Small intestine (tissue), 7 donors: ENCODE measurements around the gene ZW10. TPM values are rescaled to one million over a fixed set of nuclear protein-coding genes. Genes with fewer than 3 reads are reported as not detected.
A peak's percentile ranks its signal among the peaks of the same experiment; 100 is the strongest.
"Not testable (repeated sequence)": the region's sequence is repeated elsewhere in the genome, so short reads cannot be mapped to it uniquely, and the experiment has no call there.

Experiments used
- DNase-seq, 2 donors: peaks; one replicate each; pipeline versions ENCODE4 v3.0.0 to v3.0.0-alpha.2; 2013
- FAIRE-seq: peaks from 2 replicates; lab custom pipeline; 2012; peaks lifted over from hg19 to GRCh38; lab: Jason Lieb, UNC
- H3K27ac ChIP-seq, 3 donors: one replicate each; pipeline ENCODE4 v1.5.1; 2013; ENCODE audit warnings: low read length in 2 of 3, mild to moderate bottlenecking in 2 of 3, control low read depth in 1 of 3, inconsistent platforms in 1 of 3, low read depth in 1 of 3, moderate library complexity in 1 of 3
- H3K27me3 ChIP-seq, 3 donors: one replicate each; pipeline ENCODE4 v1.6.1; 2013; ENCODE audit warnings: low read length in 3 of 3, inconsistent platforms in 1 of 3; ENCODE audit not compliant: control insufficient read depth in 3 of 3, insufficient read depth in 3 of 3
- H3K36me3 ChIP-seq, 3 donors: one replicate each; pipeline ENCODE4 v1.6.1; 2013; ENCODE audit warnings: low read length in 3 of 3, inconsistent platforms in 1 of 3, low read depth in 1 of 3, mild to moderate bottlenecking in 1 of 3, moderate library complexity in 1 of 3; ENCODE audit not compliant: control insufficient read depth in 3 of 3, insufficient read depth in 2 of 3
- H3K4me1 ChIP-seq, 3 donors: one replicate each; pipeline ENCODE4 v1.6.1; 2013; ENCODE audit warnings: low read length in 2 of 3, inconsistent platforms in 1 of 3, low read depth in 1 of 3, mild to moderate bottlenecking in 1 of 3, moderate library complexity in 1 of 3; ENCODE audit not compliant: control insufficient read depth in 3 of 3, insufficient read depth in 2 of 3
- H3K4me3 ChIP-seq, 3 donors: one replicate each; pipeline ENCODE4 v1.5.1; 2013; ENCODE audit warnings: low read length in 3 of 3, control low read depth in 1 of 3, inconsistent platforms in 1 of 3, low read depth in 1 of 3, mild to moderate bottlenecking in 1 of 3, moderate library complexity in 1 of 3
- H3K9me3 ChIP-seq, 2 donors: one replicate each; pipeline ENCODE4 v1.6.1; 2013; ENCODE audit warnings: low read depth in 1 of 2, low read length in 1 of 2; ENCODE audit not compliant: control insufficient read depth in 2 of 2, insufficient read depth in 1 of 2
- WGBS, 3 donors: extraction: QIAGEN DNeasy Blood & Tissue Kit; methylation state at CpG; one replicate each; pipeline ENCODE4 v1.1.7; 2013; 5-methylcytosine and 5-hydroxymethylcytosine counted together
- polyA plus RNA-seq, 4 donors: library from polyadenylated mRNA; stranded (reverse) in 3 of 4; unstranded in 1 of 4; fragments of 200-250 nt in 3 of 4; fragments of 120-200 nt in 1 of 4; gene quantifications; one replicate each; pipeline versions ENCODE4 v1.2.1 to v1.2.3, GENCODE V29; 2013
- donor health status: healthy with polysubstance abuse.
- donor health status: control.
- donor health status: control.
- donor health status: Bipolar disorder and iron deficiency.
- donor health status: healthy.

ZW10 gene
- polyA plus RNA-seq, 4 donors = 6.2 to 15.1 (median 8.8) TPM

DNA sequence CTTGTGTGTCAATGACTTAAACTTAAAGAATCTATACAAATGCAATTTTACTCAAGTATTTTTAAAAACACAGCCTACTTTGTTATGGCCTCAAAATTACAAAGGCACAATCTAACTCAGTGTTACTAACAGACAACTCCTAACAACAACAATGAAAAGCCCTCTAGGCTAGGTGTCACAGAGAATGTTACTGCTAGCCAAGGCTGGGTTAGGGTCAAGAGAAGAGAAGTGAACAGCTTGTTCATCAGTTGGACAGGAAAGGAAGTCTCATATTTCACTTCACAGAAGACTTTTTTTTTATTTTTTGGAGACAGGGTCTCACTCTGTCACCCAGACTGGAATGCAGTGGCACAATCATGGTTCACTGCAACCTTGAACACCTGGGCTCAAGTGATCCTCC lies 32.1 kb upstream of the ZW10 start:
- H3K36me3 ChIP-seq = peaks cover 12 to 25% (median 15%) of the 10 kb centered on the region in 3 donors
- FAIRE-seq = no peak

DNA sequence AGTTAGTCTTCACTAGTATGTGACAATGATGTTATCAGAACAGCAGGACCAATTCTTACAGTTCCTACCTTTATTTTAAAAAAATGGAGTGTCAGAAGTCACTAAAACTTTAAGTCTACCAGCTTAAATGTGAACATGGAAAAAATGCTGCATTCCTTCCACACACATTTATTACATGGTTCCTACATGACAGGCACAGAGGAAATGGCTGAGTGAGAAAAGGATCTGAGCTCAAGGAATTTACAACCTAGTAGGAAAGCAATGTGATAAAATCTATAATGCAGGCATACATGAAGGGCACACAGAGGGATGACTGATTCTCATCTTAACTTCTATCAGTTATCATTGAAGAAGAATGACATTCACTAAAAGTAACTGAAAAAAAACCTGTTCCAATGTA lies 29.1 kb upstream of the ZW10 start:
- no peaks in the 10 kb centered on the region for H3K27me3 ChIP-seq
- FAIRE-seq = no peak
- no peaks in the 10 kb centered on the region for H3K9me3 ChIP-seq
- H3K4me3 ChIP-seq = no peak overlapping the region
- no peak for DNase-seq
- no peak overlapping the region for H3K27ac ChIP-seq
- no peaks in the 10 kb centered on the region for H3K4me1 ChIP-seq
- peaks cover 10 to 27% (median 16%) of the 10 kb centered on the region in 3 donors for H3K36me3 ChIP-seq

More for the DNA sequence above, 32.1 kb upstream of the ZW10 start:
- Histone ChIP-seq H3K27me3 (no peaks in the 10 kb centered on the region), H3K9me3 (no peaks in the 10 kb centered on the region), H3K4me1 (peaks cover 0 to 13% (median 2%) of the 10 kb centered on the region in 3 donors), H3K27ac (no peak overlapping the region), H3K4me3 (no peak overlapping the region)
- no peak for DNase-seq

DNA sequence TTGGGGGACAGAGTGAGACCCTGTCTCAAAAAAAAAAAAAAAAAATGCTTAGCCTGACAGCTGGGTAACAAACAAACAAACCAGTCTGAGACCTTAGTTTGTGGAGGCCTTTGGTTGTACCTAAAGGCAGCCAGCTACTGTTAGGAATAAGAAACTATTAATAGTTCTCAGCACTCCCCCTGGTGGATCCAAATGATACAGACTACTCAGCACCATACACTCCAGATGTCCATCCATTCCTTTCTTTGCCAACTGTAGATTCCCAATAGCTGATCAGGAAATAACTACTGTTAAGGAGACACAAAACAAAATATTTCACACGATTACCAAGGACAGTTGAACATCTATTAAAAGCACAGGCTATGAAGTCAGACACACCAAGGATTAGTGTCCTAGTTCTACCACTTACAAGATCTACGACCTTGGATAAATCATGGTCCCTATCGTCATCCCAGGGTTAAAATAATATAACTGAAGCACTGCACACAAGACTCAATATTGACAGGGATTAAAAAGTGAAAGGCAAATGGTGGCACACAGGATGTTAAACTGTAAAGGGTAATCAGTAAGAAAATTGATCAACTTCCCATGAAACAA lies 23.3 kb upstream of the ZW10 start:
- Histone ChIP-seq H3K4me1 (no peaks in the 10 kb centered on the region), H3K4me3 (no peak overlapping the region), H3K27me3 (no peaks in the 10 kb centered on the region), H3K9me3 (no peaks in the 10 kb centered on the region), H3K27ac (no peak overlapping the region), H3K36me3 (peaks cover 4 to 15% (median 10%) of the 10 kb centered on the region in 3 donors)
- peak; percentile 50 to 61 for DNase-seq
- 64 to 67% (median 66%) methylated on average over 3 of the region's 3 CpGs for WGBS, 3 donors
- no peak for FAIRE-seq

DNA sequence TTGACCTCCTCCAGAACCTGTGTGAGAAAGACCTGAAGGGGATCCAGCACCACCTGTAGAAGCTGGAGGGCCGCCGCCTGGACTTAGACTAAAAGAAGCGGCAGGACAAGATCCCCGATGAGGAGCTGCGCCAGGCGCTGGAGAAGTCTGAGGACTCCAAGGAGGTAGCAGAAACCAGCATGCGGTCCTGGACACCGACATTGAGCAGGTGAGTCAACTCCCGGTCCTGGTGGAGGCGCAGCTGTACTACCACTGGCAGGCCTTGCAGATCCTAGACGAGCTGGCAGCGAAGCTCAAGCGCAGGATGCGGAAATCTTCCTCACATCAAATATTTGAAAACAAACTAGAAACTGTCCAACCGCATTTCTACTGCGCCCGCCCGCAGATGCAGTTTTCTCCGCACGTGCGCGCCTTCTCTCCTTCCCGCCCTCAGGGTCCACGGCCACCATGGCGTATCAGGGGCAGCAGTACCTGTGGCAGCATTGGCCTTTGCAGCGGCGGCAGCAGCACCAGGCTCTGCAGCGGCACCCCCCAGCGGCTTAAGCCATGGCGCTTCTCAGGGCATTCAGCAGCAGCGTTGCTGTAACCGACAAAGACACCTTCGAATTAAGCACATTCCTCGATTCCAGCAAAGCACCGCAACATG lies 16.3 kb upstream of the ZW10 start:
- FAIRE-seq = no peak
- no peaks in the 10 kb centered on the region for H3K9me3 ChIP-seq
- H3K27ac ChIP-seq = no peak overlapping the region
- H3K27me3 ChIP-seq = no peaks in the 10 kb centered on the region
- no peaks in the 10 kb centered on the region for H3K36me3 ChIP-seq
- H3K4me1 ChIP-seq = no peaks in the 10 kb centered on the region
- WGBS, 3 donors = 81 to 88% (median 85%) methylated on average over 34 to 35 of the region's 35 CpGs
- DNase-seq = no peak
- H3K4me3 ChIP-seq = no peak overlapping the region

DNA sequence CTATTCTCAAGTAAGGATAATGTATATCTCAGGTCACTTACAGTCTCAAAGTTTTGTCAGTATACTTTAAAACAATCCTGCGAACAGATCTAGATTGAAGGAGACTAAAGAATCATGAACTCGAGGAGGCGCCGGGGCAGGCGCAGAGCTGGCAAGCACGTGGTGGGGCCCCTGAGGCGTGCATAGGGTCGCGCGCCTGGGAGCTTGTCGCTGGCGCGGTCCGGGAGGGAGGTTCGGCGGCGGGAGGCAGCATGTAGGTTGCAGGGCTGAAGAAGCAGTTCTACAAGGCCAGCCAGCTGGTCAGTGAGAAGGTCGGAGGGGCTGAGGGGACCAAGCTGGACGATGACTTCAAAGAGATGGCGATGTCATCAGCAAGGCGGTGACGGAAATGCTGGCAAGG lies 15.5 kb upstream of the ZW10 start:
- not testable (repeated sequence) for H3K27me3 ChIP-seq, H3K9me3 ChIP-seq, H3K4me1 ChIP-seq, DNase-seq, H3K36me3 ChIP-seq, FAIRE-seq, H3K27ac ChIP-seq, H3K4me3 ChIP-seq
- 87 to 93% (median 91%) methylated on average over 22 of the region's 22 CpGs for WGBS, 3 donors

DNA sequence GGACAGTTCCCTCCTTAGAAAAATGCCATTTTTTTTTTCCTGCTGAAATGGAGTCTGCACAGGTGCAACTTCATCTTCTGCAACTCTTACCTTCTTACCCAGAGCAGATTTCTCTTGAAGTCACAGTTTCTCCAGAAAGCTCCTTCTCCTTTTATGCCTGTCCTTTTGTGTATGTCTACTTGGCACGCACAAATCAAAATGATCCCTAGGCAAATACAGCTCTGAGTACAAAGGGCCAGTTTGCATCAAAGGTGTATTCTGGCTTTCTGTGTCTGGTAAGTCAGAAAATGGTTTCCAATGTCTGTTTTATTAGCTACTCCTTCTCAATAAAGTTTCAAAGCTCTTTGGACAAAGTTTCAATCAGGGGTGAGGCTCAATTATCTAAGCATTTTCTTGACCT lies 8.6 kb upstream of the ZW10 start:
- no peaks in the 10 kb centered on the region for H3K36me3 ChIP-seq
- DNase-seq (no peak), FAIRE-seq (no peak)
- no peak overlapping the region for H3K27ac ChIP-seq
- no peaks in the 10 kb centered on the region for H3K27me3 ChIP-seq
- no peak overlapping the region for H3K4me3 ChIP-seq
- no peaks in the 10 kb centered on the region for H3K9me3 ChIP-seq
- WGBS, 3 donors = 39 to 65% (median 45%) methylated on average over 1 of the region's 1 CpG
- H3K4me1 ChIP-seq = no peaks in the 10 kb centered on the region

DNA sequence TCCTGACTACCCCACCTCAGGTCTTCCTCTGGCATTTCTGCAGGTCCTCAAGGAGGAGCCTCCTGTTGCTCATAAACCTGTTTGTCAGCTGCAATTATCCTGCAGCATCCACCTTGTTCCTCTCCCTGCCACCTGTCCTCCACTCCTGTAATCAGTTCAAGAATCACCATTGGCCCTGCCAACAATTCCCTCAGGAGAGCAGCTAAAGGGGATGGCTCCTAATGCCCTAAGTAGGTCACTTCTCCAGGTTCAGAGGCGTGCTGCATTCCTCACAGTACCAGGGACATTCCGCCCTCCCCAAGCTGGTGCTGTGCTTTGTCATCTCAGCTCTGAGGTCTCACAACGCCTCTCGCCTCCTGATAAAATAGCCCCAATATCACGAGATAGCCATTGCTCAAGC lies 8.2 kb upstream of the ZW10 start:
- DNase-seq = no peak
- Histone ChIP-seq H3K4me1 (no peaks in the 10 kb centered on the region), H3K9me3 (no peaks in the 10 kb centered on the region), H3K4me3 (no peak overlapping the region), H3K27me3 (no peaks in the 10 kb centered on the region), H3K27ac (no peak overlapping the region), H3K36me3 (no peaks in the 10 kb centered on the region)
- FAIRE-seq = no peak
- 45 to 61% (median 55%) methylated on average over 5 of the region's 5 CpGs for WGBS, 3 donors

DNA sequence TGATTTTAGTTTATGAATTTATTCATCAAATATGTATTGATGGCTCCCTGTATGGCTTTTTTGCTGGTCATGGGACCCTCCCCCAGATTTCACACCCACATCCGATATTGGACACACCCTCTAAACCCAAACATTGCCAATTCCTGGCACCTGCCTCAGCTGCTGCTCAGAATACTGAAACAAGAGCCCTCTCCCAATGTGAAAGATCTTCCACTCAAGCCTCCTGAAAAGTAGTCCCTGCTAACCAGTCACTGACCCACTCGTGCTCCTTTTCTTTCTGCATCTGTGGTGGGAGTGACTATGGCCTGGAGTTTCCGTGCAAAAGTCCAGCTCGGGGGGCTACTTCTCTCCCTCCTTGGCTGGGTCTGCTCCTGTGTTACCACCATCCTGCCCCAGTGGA lies 6.0 kb upstream of the ZW10 start, which contains the start of gene CLDN25:
TSS of gene CLDN25 (plus strand) at position 301 of the 400 bp plus-strand sequence. CDS start at position 301, 0 bp downstream.
- Histone ChIP-seq H3K4me1 (no peaks in the 10 kb centered on the region), H3K27ac (no peak within 1 kb of the TSS), H3K36me3 (no peaks in the 10 kb centered on the region), H3K27me3 (peaks cover 0 to 7% (median 0%) of the 10 kb centered on the region in 3 donors), H3K4me3 (no peak within 1 kb of the TSS), H3K9me3 (no peaks in the 10 kb centered on the region)
- DNase-seq (no peak), FAIRE-seq (no peak)
- 69 to 73% (median 70%) methylated on average over 4 of the region's 4 CpGs for WGBS, 3 donors
